Spleen (tissue), 7 donors: ENCODE results near the gene RAB19.

Experiments
- CTCF ChIP-seq, 11 experiments: fragments of 200-600 bp in 7 of 11; fragments of 450-650 bp in 4 of 11; sonication (generic) in 4 of 11; IDR thresholded peaks in 8 of 11; conservative IDR thresholded peaks in 3 of 11; 1 replicate in 7 of 11; 2 replicates in 4 of 11; pipeline versions ENCODE4 v1.4.0 to v1.8.0; 2016 to 2021; ENCODE audit warnings: antibody characterized with exemption in 11 of 11, inconsistent platforms in 4 of 11, mild to moderate bottlenecking in 1 of 11
- POLR2A ChIP-seq, 3 donors: fragments of 450-650 bp; IDR thresholded peaks; one replicate each; pipeline ENCODE4 v1.5.1; 2017; ENCODE audit warnings: antibody characterized with exemption in 3 of 3, mild to moderate bottlenecking in 1 of 3
- donor health status: DM: no; HTN: no; CAD: no; lungs with moderate emphysema.
- donor health status: DM: no; HTN: no; CAD: no.
- donor health status: DM: no; HTN: no; CAD: no.

GRCh38 chr7:140383954-140384713 lies 19.7 kb upstream of the RAB19 start:
- no peak for TF ChIP-seq POLR2A (IDR thresholded peaks at IDR 0.05)
- TF ChIP-seq CTCF (IDR thresholded peaks at IDR 0.05 in 8 of 11, conservative IDR thresholded peaks at IDR 0.05 in 3 of 11), result no peak
